CD4-positive, CD25-positive, alpha-beta regulatory T cell (primary cell): ENCODE results near the gene SPIN2B. TPM values are rescaled to one million over a fixed set of nuclear protein-coding genes. Genes with fewer than 3 reads are reported as not detected.
"Not testable (repeated sequence)": the region's sequence is repeated elsewhere in the genome, so short reads cannot be mapped to it uniquely, and the experiment has no call there.

Experiments
- ATAC-seq, 2 donors: fragments of 150-1000 bp; cut with Tn5 transposase; one replicate each; pipeline ENCODE4 v1.10.0; 2021; ENCODE audit warnings: low read depth in 2 of 2, moderate number of reproducible peaks in 2 of 2, moderate library complexity in 1 of 2
- DNase-seq, 3 donors: peaks; one replicate each; pipeline versions ENCODE4 v3.0.0 to v3.0.0-alpha.2; 2012 to 2022; ENCODE audit warnings: mixed read lengths in 1 of 3
- H3K27ac ChIP-seq: one replicate; pipeline ENCODE4 v1.7.0; 2013; ENCODE audit warnings: mild to moderate bottlenecking, low read length; ENCODE audit not compliant: insufficient read depth, poor library complexity, severe bottlenecking
- H3K27me3 ChIP-seq: one replicate; pipeline ENCODE4 v1.7.0; 2013; ENCODE audit warnings: low read length; ENCODE audit not compliant: control insufficient read depth, insufficient read depth
- H3K36me3 ChIP-seq: one replicate; pipeline ENCODE4 v1.7.0; 2013; ENCODE audit warnings: mild to moderate bottlenecking, low read length, moderate library complexity; ENCODE audit not compliant: control insufficient read depth, insufficient read depth
- H3K4me1 ChIP-seq: 2 replicates; pipeline ENCODE4 v1.7.0; 2013; ENCODE audit warnings: mild to moderate bottlenecking, low read length; ENCODE audit not compliant: insufficient read depth, control insufficient read depth, poor library complexity, severe bottlenecking
- H3K4me3 ChIP-seq: one replicate; pipeline ENCODE4 v1.7.0; 2013; ENCODE audit warnings: low read depth, mild to moderate bottlenecking, low read length, moderate library complexity
- H3K9me3 ChIP-seq, 2 experiments: 1 replicate in 1 of 2; 2 replicates in 1 of 2; pipeline ENCODE4 v1.7.0; 2013; ENCODE audit warnings: low read length in 2 of 2, mild to moderate bottlenecking in 1 of 2, moderate library complexity in 1 of 2; ENCODE audit not compliant: control insufficient read depth in 2 of 2
- H3K27ac Mint-ChIP-seq, 3 donors: one replicate each; pipeline ENCODE4 v1.8.0; 2020 to 2022; ENCODE audit warnings: mild to moderate bottlenecking in 3 of 3, mixed read lengths in 3 of 3, moderate library complexity in 2 of 3
- H3K27me3 Mint-ChIP-seq: one replicate; pipeline ENCODE4 v1.8.0; 2022; ENCODE audit warnings: mild to moderate bottlenecking, mixed read lengths
- H3K36me3 Mint-ChIP-seq: one replicate; pipeline ENCODE4 v1.8.0; 2020; ENCODE audit warnings: mixed read lengths
- H3K4me1 Mint-ChIP-seq, 4 donors: one replicate each; pipeline ENCODE4 v1.8.0; 2020 to 2022; ENCODE audit warnings: mixed read lengths in 4 of 4, mild to moderate bottlenecking in 1 of 4
- H3K4me3 Mint-ChIP-seq, 4 donors: one replicate each; pipeline ENCODE4 v1.8.0; 2020 to 2022; ENCODE audit warnings: mild to moderate bottlenecking in 4 of 4, mixed read lengths in 4 of 4, moderate library complexity in 3 of 4
- H3K9me3 Mint-ChIP-seq, 7 donors: one replicate each; pipeline ENCODE4 v1.8.0; 2020 to 2022; ENCODE audit warnings: mixed read lengths in 7 of 7, mild to moderate bottlenecking in 3 of 7, moderate library complexity in 2 of 7
- polyA plus RNA-seq, 4 donors: library from polyadenylated mRNA; unstranded; fragments of 300-500 nt; fragmentation: Illumina TruSeq; gene quantifications; one replicate each; pipeline ENCODE4 v1.2.3, GENCODE V29; 2021
- total RNA-seq: library from RNA; stranded (reverse); gene quantifications from one replicate; pipeline ENCODE4 v1.2.3, GENCODE V29; 2022

The SPIN2B gene
- total and polyA plus RNA-seq, 5 donors from 2014 or later, result 11.3 to 25.2 (median 19.0) TPM

- not testable (repeated sequence) for H3K27ac Mint-ChIP-seq, H3K4me1 ChIP-seq, H3K27ac ChIP-seq, ATAC-seq, DNase-seq, H3K36me3 Mint-ChIP-seq, H3K9me3 Mint-ChIP-seq, H3K4me3 Mint-ChIP-seq, H3K4me3 ChIP-seq, H3K36me3 ChIP-seq, H3K27me3 Mint-ChIP-seq, H3K9me3 ChIP-seq, H3K27me3 ChIP-seq
- peaks cover 0 to 14% (median 9%) of the 10 kb centered on the region in 4 donors for H3K4me1 Mint-ChIP-seq
Measured at GRCh38 chrX:57117566-57117965, 3.8 kb downstream of the SPIN2B start.

DNA sequence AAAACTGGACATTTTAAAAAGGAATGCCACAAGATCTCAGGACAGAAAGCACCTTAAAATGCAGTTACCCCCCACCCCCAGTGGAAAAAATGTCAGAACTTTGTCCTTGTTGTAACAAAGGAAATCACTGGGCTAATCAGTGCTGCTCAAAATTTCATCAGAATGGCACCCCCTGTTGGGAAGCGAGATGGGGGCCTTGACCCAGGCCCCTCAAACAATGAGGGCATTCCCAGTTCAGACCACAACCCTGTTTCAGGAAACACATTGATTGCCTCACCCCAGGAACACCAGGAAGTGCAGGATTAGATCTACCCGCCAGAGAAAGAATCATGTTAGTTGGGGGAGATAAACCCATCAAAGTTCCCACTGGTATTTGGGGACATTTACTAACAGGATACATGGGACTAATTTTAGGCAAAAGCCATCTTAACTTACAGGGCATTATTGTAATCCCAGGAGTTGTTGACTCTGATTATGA, 16.4 kb downstream of the SPIN2B start:
- H3K4me1 ChIP-seq, result no peaks in the 10 kb centered on the region
- no peak overlapping the region for H3K4me3 ChIP-seq
- no peaks in the 10 kb centered on the region for H3K27me3 Mint-ChIP-seq
- peaks cover 0 to 4% of the 10 kb centered on the region in 2 experiments for H3K9me3 ChIP-seq
- H3K9me3 Mint-ChIP-seq, result peaks cover 0 to 7% (median 0%) of the 10 kb centered on the region in 7 donors
- H3K27ac Mint-ChIP-seq, result no peak overlapping the region
- H3K36me3 ChIP-seq, result no peaks in the 10 kb centered on the region
- DNase-seq (no peak), ATAC-seq (no peak)
- no peaks in the 10 kb centered on the region for H3K27me3 ChIP-seq
- no peak overlapping the region for H3K4me3 Mint-ChIP-seq
- H3K4me1 Mint-ChIP-seq, result no peaks in the 10 kb centered on the region
- peaks cover 20% of the 10 kb centered on the region for H3K36me3 Mint-ChIP-seq
- H3K27ac ChIP-seq, result no peak overlapping the region

DNA sequence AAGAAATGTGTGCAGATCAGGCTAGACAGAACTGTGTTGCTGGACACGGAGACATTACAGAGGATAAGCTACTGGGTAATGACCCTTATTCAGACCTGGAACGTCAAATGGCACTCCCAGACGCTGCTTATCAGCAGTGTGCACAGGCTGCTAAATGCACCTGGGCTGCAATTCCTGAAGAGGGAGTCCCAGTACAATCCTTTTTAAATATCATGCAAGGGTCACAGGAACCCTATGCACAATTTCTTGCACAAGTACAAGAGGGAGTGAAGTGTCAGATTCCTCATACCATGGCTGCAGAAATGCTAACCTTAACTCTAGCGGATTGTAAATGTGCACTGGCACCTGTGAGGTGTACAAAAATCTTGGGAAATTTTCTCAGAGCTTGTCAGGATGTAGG, 16.9 kb downstream of the SPIN2B start:
- no peaks in the 10 kb centered on the region for H3K27me3 ChIP-seq
- no peak overlapping the region for H3K27ac Mint-ChIP-seq
- H3K36me3 ChIP-seq, result no peaks in the 10 kb centered on the region
- no peak overlapping the region for H3K4me3 ChIP-seq
- H3K4me1 ChIP-seq, result no peaks in the 10 kb centered on the region
- no peaks in the 10 kb centered on the region for H3K27me3 Mint-ChIP-seq
- ATAC-seq (no peak), DNase-seq (no peak)
- no peak overlapping the region for H3K4me3 Mint-ChIP-seq
- no peak overlapping the region for H3K27ac ChIP-seq
- peaks cover 0 to 4% of the 10 kb centered on the region in 2 experiments for H3K9me3 ChIP-seq
- no peaks in the 10 kb centered on the region for H3K4me1 Mint-ChIP-seq
- H3K36me3 Mint-ChIP-seq, result peaks cover 17% of the 10 kb centered on the region
- peaks cover 0 to 12% (median 0%) of the 10 kb centered on the region in 7 donors for H3K9me3 Mint-ChIP-seq

DNA sequence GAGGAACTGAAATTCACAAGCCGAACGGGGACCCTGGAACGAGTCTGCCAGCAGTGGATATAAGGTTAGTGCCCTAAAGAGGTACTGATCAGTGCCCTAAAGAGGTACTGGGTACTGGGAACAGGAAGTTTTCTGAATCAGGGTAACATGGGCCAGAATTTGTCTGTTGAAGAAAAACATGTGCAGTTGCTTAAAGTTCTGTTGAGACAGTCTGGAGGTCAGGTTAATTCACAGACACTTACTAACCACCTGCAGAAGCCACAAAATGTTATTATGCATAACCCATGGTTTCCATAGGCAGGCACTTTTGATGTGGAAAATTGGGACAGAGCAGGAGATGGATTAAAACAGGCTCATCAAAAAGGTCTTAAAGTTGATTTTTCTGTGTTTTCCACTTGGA, 17.9 kb downstream of the SPIN2B start:
- Mint-ChIP-seq H3K27ac (no peak overlapping the region), H3K9me3 (peaks cover 0 to 14% (median 0%) of the 10 kb centered on the region in 7 donors), H3K4me1 (no peaks in the 10 kb centered on the region), H3K36me3 (peaks cover 17% of the 10 kb centered on the region), H3K27me3 (no peaks in the 10 kb centered on the region), H3K4me3 (no peak overlapping the region)
- DNase-seq (no peak), ATAC-seq (no peak)
- H3K27ac ChIP-seq, result no peak overlapping the region
- H3K9me3 ChIP-seq, result peaks cover 0 to 4% of the 10 kb centered on the region in 2 experiments
- H3K27me3 ChIP-seq, result no peaks in the 10 kb centered on the region
- H3K4me3 ChIP-seq, result no peak overlapping the region
- no peaks in the 10 kb centered on the region for H3K4me1 ChIP-seq
- H3K36me3 ChIP-seq, result no peaks in the 10 kb centered on the region

GRCh38 chrX:57102918-57103317, 18.4 kb downstream of the SPIN2B start:
- not testable (repeated sequence) for H3K27me3 ChIP-seq, H3K9me3 ChIP-seq, H3K4me1 ChIP-seq, H3K27me3 Mint-ChIP-seq, DNase-seq, H3K27ac Mint-ChIP-seq, H3K4me3 ChIP-seq, H3K4me1 Mint-ChIP-seq, H3K36me3 ChIP-seq, H3K4me3 Mint-ChIP-seq, ATAC-seq, H3K27ac ChIP-seq
- Mint-ChIP-seq H3K36me3 (peaks cover 22% of the 10 kb centered on the region), H3K9me3 (peaks cover 0 to 15% (median 0%) of the 10 kb centered on the region in 7 donors)

DNA sequence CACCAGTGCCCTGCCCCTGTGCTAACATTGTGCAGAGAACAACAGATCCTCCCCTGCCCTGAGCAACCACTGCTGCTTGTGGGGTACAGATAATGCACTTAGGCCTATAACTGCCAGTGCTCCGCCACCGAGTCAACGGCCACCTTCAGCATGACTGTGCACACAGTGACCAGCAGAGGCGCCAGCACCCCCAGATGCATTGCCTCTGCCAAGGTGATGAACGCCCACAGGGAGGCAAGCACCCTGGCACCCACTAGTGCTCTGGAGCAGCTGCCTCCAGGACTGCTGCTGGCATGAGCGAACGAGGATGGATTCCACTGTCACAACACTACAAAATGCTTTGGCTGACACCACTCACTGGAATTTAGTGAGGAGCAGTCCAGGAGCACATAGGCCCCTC, 38.2 kb downstream of the SPIN2B start:
- Histone ChIP-seq H3K27me3 (no peaks in the 10 kb centered on the region), H3K9me3 (no peaks in the 10 kb centered on the region), H3K36me3 (peaks cover 5% of the 10 kb centered on the region), H3K4me3 (no peak overlapping the region), H3K27ac (no peak overlapping the region), H3K4me1 (no peaks in the 10 kb centered on the region)
- Mint-ChIP-seq H3K36me3 (peaks cover 16% of the 10 kb centered on the region), H3K27ac (no peak overlapping the region), H3K9me3 (peaks cover 0 to 20% (median 3%) of the 10 kb centered on the region in 7 donors), H3K4me1 (no peaks in the 10 kb centered on the region), H3K27me3 (no peaks in the 10 kb centered on the region), H3K4me3 (no peak overlapping the region)
- no peak for DNase-seq
- no peak for ATAC-seq

DNA sequence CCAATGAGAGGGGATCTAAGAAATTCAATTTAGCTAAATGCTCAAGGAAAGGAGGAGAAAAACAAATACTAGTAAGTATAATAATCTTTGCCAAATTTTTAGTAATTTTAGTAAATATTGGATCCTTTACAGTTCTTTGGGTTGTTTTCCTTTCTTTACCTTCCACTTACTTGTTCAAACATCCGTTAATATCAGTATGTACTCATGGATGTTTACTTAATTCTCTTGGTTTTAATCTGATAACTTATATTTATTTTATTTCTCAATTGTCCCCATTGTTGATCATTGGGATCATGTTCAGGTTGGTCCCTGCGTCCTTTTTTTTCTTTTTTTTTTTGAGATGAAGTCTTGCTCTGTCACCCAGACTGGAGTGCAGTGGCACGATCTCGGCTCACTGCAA, 46.9 kb downstream of the SPIN2B start:
- no peak overlapping the region for H3K4me3 Mint-ChIP-seq

GRCh38 chrX:57070185-57070984, 51.0 kb downstream of the SPIN2B start:
- no peak for ATAC-seq
- Histone ChIP-seq H3K9me3 (no peaks in the 10 kb centered on the region), H3K27me3 (no peaks in the 10 kb centered on the region), H3K4me1 (no peaks in the 10 kb centered on the region), H3K4me3 (no peak overlapping the region), H3K36me3 (no peaks in the 10 kb centered on the region), H3K27ac (no peak overlapping the region)
- Mint-ChIP-seq H3K9me3 (no peaks in the 10 kb centered on the region), H3K27ac (no peak overlapping the region), H3K4me3 (peak overlapping the region in 1 of 4 donors; percentile 7), H3K36me3 (peaks cover 3% of the 10 kb centered on the region), H3K27me3 (no peaks in the 10 kb centered on the region), H3K4me1 (no peaks in the 10 kb centered on the region)
- DNase-seq, result no peak

More for the DNA sequence above, 46.9 kb downstream of the SPIN2B start:
- Mint-ChIP-seq H3K27me3 (no peaks in the 10 kb centered on the region), H3K9me3 (peaks cover 0 to 2% (median 0%) of the 10 kb centered on the region in 7 donors), H3K27ac (no peak overlapping the region), H3K36me3 (no peaks in the 10 kb centered on the region), H3K4me1 (no peaks in the 10 kb centered on the region)
- Histone ChIP-seq H3K4me1 (no peaks in the 10 kb centered on the region), H3K9me3 (no peaks in the 10 kb centered on the region), H3K36me3 (no peaks in the 10 kb centered on the region), H3K27ac (no peak overlapping the region), H3K4me3 (no peak overlapping the region), H3K27me3 (no peaks in the 10 kb centered on the region)
- no peak for ATAC-seq
- DNase-seq, result no peak
